DOHH2 (cell line): Measurements from ENCODE around the gene LACTBL1.

Source experiments
- H3F3A ChIP-seq: fragments of 200-600 bp; sonication (generic), shearing (Covaris generic); 2 replicates; pipeline ENCODE4 v1.6.0; 2016; ENCODE audit warnings: antibody characterized with exemption, mild to moderate bottlenecking; ENCODE audit not compliant: control insufficient read depth, insufficient read depth
- H3K27ac ChIP-seq: fragments of 200-600 bp; sonication (generic); 2 replicates; pipeline ENCODE4 v1.5.1; 2014; ENCODE audit warnings: low read depth, mild to moderate bottlenecking, low read length, moderate library complexity
- H3K27me3 ChIP-seq: fragments of 200-600 bp; sonication (generic); 2 replicates; pipeline ENCODE4 v1.6.1; 2014; ENCODE audit warnings: mild to moderate bottlenecking, low read length, mixed read lengths; ENCODE audit not compliant: control insufficient read depth
- H3K36me3 ChIP-seq: fragments of 200-600 bp; sonication (generic); 2 replicates; pipeline ENCODE4 v1.6.1; 2014; ENCODE audit warnings: mild to moderate bottlenecking, low read length, moderate library complexity, mixed read lengths; ENCODE audit not compliant: control insufficient read depth
- H3K4me1 ChIP-seq: fragments of 200-600 bp; sonication (generic); 2 replicates; pipeline ENCODE4 v1.6.1; 2014; ENCODE audit warnings: mild to moderate bottlenecking, low read length, mixed read lengths; ENCODE audit not compliant: control insufficient read depth
- H3K4me2 ChIP-seq: fragments of 200-600 bp; sonication (generic); 2 replicates; pipeline ENCODE4 v1.6.0; 2014; ENCODE audit warnings: mild to moderate bottlenecking, low read length, moderate library complexity
- H3K4me3 ChIP-seq: fragments of 200-600 bp; sonication (generic); 2 replicates; pipeline ENCODE4 v1.5.1; 2014; ENCODE audit warnings: mild to moderate bottlenecking, low read length, mixed read lengths
- H3K79me2 ChIP-seq: fragments of 200-600 bp; sonication (generic); 2 replicates; pipeline ENCODE4 v1.6.1; 2014; ENCODE audit warnings: mild to moderate bottlenecking, low read length, mixed read lengths; ENCODE audit not compliant: control insufficient read depth
- H3K9me2 ChIP-seq: fragments of 200-600 bp; sonication (generic); replicated peaks from 2 replicates; pipeline ENCODE4 v1.6.1; 2014; ENCODE audit warnings: mild to moderate bottlenecking, low read length, mixed read lengths; ENCODE audit not compliant: control insufficient read depth
- H3K9me3 ChIP-seq: fragments of 200-600 bp; sonication (generic); 2 replicates; pipeline ENCODE4 v1.6.1; 2014; ENCODE audit warnings: antibody characterized with exemption, low read length, mixed read lengths; ENCODE audit not compliant: control insufficient read depth, insufficient read depth
- H4K20me1 ChIP-seq: fragments of 200-600 bp; sonication (generic); 2 replicates; pipeline ENCODE4 v1.6.0; 2014; ENCODE audit warnings: low read depth, mild to moderate bottlenecking, antibody characterized with exemption, low read length, moderate library complexity; ENCODE audit not compliant: control insufficient read depth, insufficient read depth
- EZH2phosphoT487 ChIP-seq: fragments of 200-600 bp; sonication (generic); IDR thresholded peaks from 2 replicates; pipeline ENCODE4 v1.6.1; 2017; ENCODE audit warnings: borderline replicate concordance, mild to moderate bottlenecking, antibody characterized with exemption, low read length, moderate library complexity, mixed read lengths
- TF ChIP-seq, protein P1 (sequence below): fragments of 200-600 bp; sonication (generic); IDR thresholded peaks from one replicate; pipeline ENCODE4 v1.5.1; 2014; ENCODE audit warnings: antibody characterized with exemption, mild to moderate bottlenecking, low read depth, low read length; ENCODE audit not compliant: poor library complexity, severe bottlenecking

LACTBL1 gene

DNA sequence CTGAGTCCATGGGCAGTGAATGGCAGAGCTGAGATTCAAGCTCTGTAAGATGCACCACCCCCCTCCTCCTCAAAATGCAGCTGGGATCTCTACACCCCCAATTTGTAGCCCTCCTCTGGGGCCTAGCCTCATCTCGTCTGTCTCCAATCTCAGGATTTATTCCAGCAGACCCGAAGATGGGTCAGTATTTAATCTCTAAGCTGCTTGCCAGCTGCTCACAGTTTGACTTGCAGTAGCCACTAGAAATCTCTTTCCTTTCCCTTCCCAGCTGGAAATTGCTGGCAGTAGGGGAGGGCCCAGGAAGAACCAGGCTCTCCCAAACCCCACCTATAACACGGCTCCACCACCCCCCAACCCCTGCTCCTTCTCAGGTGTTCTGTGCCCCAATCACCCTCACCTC is 1.5 kb downstream of the LACTBL1 start:
- TF ChIP-seq, protein P1, sequence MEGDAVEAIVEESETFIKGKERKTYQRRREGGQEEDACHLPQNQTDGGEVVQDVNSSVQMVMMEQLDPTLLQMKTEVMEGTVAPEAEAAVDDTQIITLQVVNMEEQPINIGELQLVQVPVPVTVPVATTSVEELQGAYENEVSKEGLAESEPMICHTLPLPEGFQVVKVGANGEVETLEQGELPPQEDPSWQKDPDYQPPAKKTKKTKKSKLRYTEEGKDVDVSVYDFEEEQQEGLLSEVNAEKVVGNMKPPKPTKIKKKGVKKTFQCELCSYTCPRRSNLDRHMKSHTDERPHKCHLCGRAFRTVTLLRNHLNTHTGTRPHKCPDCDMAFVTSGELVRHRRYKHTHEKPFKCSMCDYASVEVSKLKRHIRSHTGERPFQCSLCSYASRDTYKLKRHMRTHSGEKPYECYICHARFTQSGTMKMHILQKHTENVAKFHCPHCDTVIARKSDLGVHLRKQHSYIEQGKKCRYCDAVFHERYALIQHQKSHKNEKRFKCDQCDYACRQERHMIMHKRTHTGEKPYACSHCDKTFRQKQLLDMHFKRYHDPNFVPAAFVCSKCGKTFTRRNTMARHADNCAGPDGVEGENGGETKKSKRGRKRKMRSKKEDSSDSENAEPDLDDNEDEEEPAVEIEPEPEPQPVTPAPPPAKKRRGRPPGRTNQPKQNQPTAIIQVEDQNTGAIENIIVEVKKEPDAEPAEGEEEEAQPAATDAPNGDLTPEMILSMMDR: no peak
- no peak for TF ChIP-seq EZH2phosphoT487
- Histone ChIP-seq H3K4me2 (no peak overlapping the region), H3F3A (no peaks in the 10 kb centered on the region), H3K27ac (no peak overlapping the region), H3K4me1 (no peaks in the 10 kb centered on the region), H3K36me3 (no peaks in the 10 kb centered on the region), H3K9me2 (no peaks in the 10 kb centered on the region), H3K79me2 (no peaks in the 10 kb centered on the region), H4K20me1 (no peaks in the 10 kb centered on the region), H3K9me3 (no peaks in the 10 kb centered on the region), H3K4me3 (no peak overlapping the region), H3K27me3 (peaks cover 53% of the 10 kb centered on the region)

DNA sequence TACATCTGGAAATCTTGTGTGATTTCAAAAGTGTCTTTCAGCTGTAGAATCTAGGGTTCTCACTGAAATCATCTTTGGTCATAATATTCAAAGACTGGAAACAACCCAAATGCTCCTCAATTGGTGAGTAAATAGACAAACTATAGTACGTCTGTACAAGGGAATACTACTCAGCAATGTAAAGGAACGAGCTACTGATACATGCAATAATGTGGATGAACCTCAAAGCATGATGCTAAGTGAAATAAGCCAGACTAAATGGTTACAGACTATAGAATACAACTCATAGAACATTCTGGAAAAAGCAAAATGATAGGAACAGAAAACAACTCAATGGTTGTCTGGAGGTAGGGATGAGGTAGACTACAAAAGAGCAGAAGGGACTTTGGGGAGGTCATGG is 2.6 kb downstream of the LACTBL1 start:
- H3K27me3 ChIP-seq: peaks cover 54% of the 10 kb centered on the region
- no peaks in the 10 kb centered on the region for H3K79me2 ChIP-seq
- H3K36me3 ChIP-seq: no peaks in the 10 kb centered on the region
- H3F3A ChIP-seq: no peaks in the 10 kb centered on the region
- no peak overlapping the region for H3K27ac ChIP-seq
- no peaks in the 10 kb centered on the region for H4K20me1 ChIP-seq
- no peaks in the 10 kb centered on the region for H3K4me1 ChIP-seq
- no peak for TF ChIP-seq EZH2phosphoT487
- TF ChIP-seq, protein P1: no peak
- H3K4me3 ChIP-seq: no peak overlapping the region
- H3K4me2 ChIP-seq: no peak overlapping the region
- H3K9me3 ChIP-seq: no peaks in the 10 kb centered on the region
- no peaks in the 10 kb centered on the region for H3K9me2 ChIP-seq

DNA sequence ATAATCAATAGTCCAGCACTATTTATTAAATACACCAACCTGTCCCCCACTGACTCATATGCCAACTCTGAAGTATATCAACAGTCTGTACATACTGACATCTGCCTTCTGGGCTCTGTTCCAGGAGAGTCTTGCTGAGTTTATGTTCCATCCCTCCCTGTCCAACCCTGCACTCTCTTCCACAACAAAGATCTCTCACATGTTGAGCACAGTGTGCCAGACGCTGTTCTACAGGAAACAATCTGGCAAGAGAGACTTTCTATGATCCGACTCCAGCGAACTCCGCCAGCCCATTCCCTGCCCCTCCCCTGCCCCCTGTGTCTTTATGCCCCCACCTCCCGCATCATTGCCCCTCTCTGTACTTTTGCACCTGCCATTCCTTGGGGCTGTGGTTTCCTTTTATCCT is 3.4 kb downstream of the LACTBL1 start:
- no peak overlapping the region for H3K27ac ChIP-seq

More for the DNA sequence above, 3.4 kb downstream of the LACTBL1 start:
- H3K9me2 ChIP-seq: no peaks in the 10 kb centered on the region
- no peak for TF ChIP-seq EZH2phosphoT487
- TF ChIP-seq, protein P1: no peak
- peaks cover 60% of the 10 kb centered on the region for H3K27me3 ChIP-seq
- no peaks in the 10 kb centered on the region for H3K9me3 ChIP-seq
- no peak overlapping the region for H3K4me3 ChIP-seq
- 0 out of 2 replicates have a peak, but pooled peaks cover 4% of the 10 kb centered on the region for H4K20me1 ChIP-seq
- H3F3A ChIP-seq: no peaks in the 10 kb centered on the region
- H3K4me2 ChIP-seq: no peak overlapping the region
- H3K79me2 ChIP-seq: no peaks in the 10 kb centered on the region
- H3K4me1 ChIP-seq: no peaks in the 10 kb centered on the region
- H3K36me3 ChIP-seq: no peaks in the 10 kb centered on the region
